ENCODE results near the gene PIP4K2C.
"Not testable (repeated sequence)": the region's sequence is repeated elsewhere in the genome, so short reads cannot be mapped to it uniquely, and the experiment has no call there.

Gene PIP4K2C

GRCh38 chr12:57583008-57583831 lies 7.8 kb upstream of the PIP4K2C start:
- H3K27me3 ChIP-seq, result 0 out of 2 replicates have a peak, but pooled peaks cover 8% of the 10 kb centered on the region
- H3K9me3 ChIP-seq, result no peaks in the 10 kb centered on the region
- H4K20me1 ChIP-seq, result no peaks in the 10 kb centered on the region
- no peak overlapping the region for H3K4me2 ChIP-seq
- H3K4me3 ChIP-seq, result no peak overlapping the region
- no peak for TF ChIP-seq Cebpa-rat (IDR thresholded peaks at IDR 0.05)
- no peak overlapping the region for H3K27ac ChIP-seq
- H3K4me1 ChIP-seq, result no peaks in the 10 kb centered on the region
- no peaks in the 10 kb centered on the region for H3K36me3 ChIP-seq
- no peak overlapping the region for H3K9ac ChIP-seq

- no peaks in the 10 kb centered on the region for H3K36me3 ChIP-seq
- H3K27me3 ChIP-seq, result 0 out of 2 replicates have a peak, but pooled peaks cover 8% of the 10 kb centered on the region
- H3K4me3 ChIP-seq, result no peak overlapping the region
- H3K27ac ChIP-seq, result no peak overlapping the region
- H4K20me1 ChIP-seq, result no peaks in the 10 kb centered on the region
- no peak overlapping the region for H3K9ac ChIP-seq
- no peak for TF ChIP-seq Cebpa-rat (IDR thresholded peaks at IDR 0.05)
- no peaks in the 10 kb centered on the region for H3K9me3 ChIP-seq
- no peaks in the 10 kb centered on the region for H3K4me1 ChIP-seq
- H3K4me2 ChIP-seq, result no peak overlapping the region
Measured at GRCh38 chr12:57584050-57584449, 6.9 kb upstream of the PIP4K2C start.

DNA sequence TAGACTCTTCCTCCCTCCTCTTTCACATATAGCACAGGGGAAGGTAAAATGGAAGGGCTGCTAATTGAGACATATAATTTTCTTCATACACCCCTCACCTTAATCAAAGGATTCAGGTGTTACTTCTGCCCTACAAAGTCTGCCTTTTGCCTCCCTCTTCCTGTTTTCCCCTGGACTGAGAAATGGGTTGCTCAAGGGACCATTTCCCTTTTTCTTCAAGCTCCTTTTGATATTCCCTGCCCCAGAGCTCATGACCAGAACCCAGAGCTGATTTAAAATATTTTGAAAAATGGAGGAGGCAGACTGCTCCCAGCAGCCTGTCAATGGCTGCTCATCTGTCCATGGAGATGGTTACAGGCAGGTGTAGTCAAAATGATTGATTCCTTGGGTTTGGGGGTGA lies 6.3 kb upstream of the PIP4K2C start:
- no peak overlapping the region for H3K4me3 ChIP-seq
- no peak overlapping the region for H3K4me2 ChIP-seq
- H3K27me3 ChIP-seq, result 0 out of 2 replicates have a peak, but pooled peaks cover 8% of the 10 kb centered on the region
- H3K4me1 ChIP-seq, result no peaks in the 10 kb centered on the region
- no peaks in the 10 kb centered on the region for H3K9me3 ChIP-seq
- no peak overlapping the region for H3K9ac ChIP-seq
- H4K20me1 ChIP-seq, result no peaks in the 10 kb centered on the region
- H3K36me3 ChIP-seq, result no peaks in the 10 kb centered on the region
- no peak overlapping the region for H3K27ac ChIP-seq
- TF ChIP-seq Cebpa-rat (IDR thresholded peaks at IDR 0.05), result no peak

GRCh38 chr12:57585156-57585555 lies 5.8 kb upstream of the PIP4K2C start:
- Histone ChIP-seq H3K4me2 (no peak overlapping the region), H3K36me3 (no peaks in the 10 kb centered on the region), H3K27ac (no peak overlapping the region), H3K27me3 (peaks cover 8% of the 10 kb centered on the region; the same call in 1 of the 2 replicates), H3K4me1 (peaks cover 1% of the 10 kb centered on the region), H3K4me3 (no peak overlapping the region), H4K20me1 (no peaks in the 10 kb centered on the region), H3K9me3 (no peaks in the 10 kb centered on the region), H3K9ac (no peak overlapping the region)
- no peak for TF ChIP-seq Cebpa-rat (IDR thresholded peaks at IDR 0.05)

GRCh38 chr12:57586128-57586527 lies 4.9 kb upstream of the PIP4K2C start:
- H3K4me3 ChIP-seq, result no peak overlapping the region
- no peaks in the 10 kb centered on the region for H4K20me1 ChIP-seq
- no peak overlapping the region for H3K9ac ChIP-seq
- no peaks in the 10 kb centered on the region; the same call in 1 of the 2 replicates for H3K9me3 ChIP-seq
- no peaks in the 10 kb centered on the region for H3K36me3 ChIP-seq
- H3K4me2 ChIP-seq, result no peak overlapping the region
- peaks cover 11% of the 10 kb centered on the region for H3K4me1 ChIP-seq
- no peak overlapping the region for H3K27ac ChIP-seq
- peaks cover 18% of the 10 kb centered on the region for H3K27me3 ChIP-seq
- no peak for TF ChIP-seq Cebpa-rat (IDR thresholded peaks at IDR 0.05)

DNA sequence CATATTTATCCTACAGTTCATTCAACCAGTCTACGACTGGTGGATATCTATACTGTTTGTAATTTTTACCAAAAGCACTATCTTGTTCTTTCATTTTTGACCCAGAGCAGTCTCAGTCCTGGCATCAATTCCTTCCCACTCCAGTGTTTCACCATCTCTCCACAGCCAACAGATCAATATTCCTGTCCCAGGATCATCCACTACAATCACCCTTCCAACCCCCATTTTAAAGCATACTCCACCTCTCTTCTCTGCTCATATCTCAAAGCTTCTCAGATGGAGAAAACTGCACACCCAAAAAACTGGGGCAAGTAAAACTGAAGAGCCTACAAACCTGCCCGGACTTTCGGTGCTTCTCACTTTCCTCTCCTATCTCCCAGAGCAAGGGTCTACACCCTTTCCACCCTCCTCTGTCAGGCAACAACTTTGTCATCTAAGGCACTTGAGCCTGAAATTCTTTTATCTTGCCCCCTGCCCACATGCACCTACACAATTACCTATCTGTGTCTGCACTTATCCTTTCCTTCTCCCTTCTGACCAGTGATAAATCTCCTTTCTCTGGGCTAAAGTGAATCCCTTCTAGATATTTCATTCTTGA lies 4.1 kb upstream of the PIP4K2C start:
- H3K9ac ChIP-seq, result no peak overlapping the region
- no peak overlapping the region for H3K4me2 ChIP-seq
- H3K4me3 ChIP-seq, result no peak overlapping the region
- no peaks in the 10 kb centered on the region for H3K36me3 ChIP-seq
- no peaks in the 10 kb centered on the region; the same call in 1 of the 2 replicates for H3K9me3 ChIP-seq
- H4K20me1 ChIP-seq, result no peaks in the 10 kb centered on the region
- peaks cover 26% of the 10 kb centered on the region for H3K27me3 ChIP-seq
- H3K4me1 ChIP-seq, result peaks cover 19% of the 10 kb centered on the region
- H3K27ac ChIP-seq, result no peak overlapping the region
- no peak for TF ChIP-seq Cebpa-rat (IDR thresholded peaks at IDR 0.05)

DNA sequence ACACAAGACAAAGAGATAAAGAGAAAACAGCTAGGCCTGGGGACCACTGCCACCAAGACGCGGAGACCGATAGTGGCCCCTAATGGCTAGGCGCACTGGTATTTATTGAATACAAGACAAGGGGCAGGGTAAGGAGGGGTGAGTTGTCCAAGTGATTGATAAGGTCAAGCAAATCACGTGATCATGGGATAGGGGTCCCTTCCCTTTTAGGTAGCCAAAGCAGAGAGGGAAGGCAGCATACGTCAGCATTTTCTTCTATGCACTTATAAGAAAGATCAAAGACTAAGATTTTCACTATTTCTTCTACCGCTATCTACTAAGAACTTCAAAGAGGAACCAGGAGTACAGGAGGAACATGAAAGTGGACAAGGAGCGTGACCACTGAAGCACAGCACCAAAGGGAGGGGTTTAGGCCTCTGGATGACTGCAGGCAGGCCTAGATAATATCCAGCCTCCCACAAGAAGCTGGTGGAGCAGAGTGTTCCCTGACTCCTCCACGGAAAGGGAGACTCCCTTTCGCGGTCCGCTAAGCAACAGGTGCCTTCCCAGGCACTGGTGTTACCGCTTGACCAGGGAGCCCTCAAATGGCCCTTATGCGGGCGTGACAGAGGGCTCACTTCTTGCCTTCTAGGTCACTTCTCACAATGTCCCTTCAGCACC lies 1.9 kb upstream of the PIP4K2C start:
- Histone ChIP-seq H3K27me3 (peaks cover 30% of the 10 kb centered on the region), H3K4me1 (peaks cover 21% of the 10 kb centered on the region)
- not testable (repeated sequence) for H3K4me3 ChIP-seq, H3K9ac ChIP-seq, H3K9me3 ChIP-seq, H4K20me1 ChIP-seq, H3K4me2 ChIP-seq, H3K27ac ChIP-seq, H3K36me3 ChIP-seq

- H4K20me1 ChIP-seq, result no peaks in the 10 kb centered on the region
- H3K27ac ChIP-seq, result no peak overlapping the region
- H3K4me2 ChIP-seq, result peak overlapping the region; percentile 97
- H3K4me3 ChIP-seq, result peak overlapping the region; percentile 74
- TF ChIP-seq Cebpa-rat (IDR thresholded peaks at IDR 0.05), result no peak
- peaks cover 3% of the 10 kb centered on the region; the same call in 1 of the 2 replicates for H3K36me3 ChIP-seq
- no peaks in the 10 kb centered on the region; the same call in 1 of the 2 replicates for H3K9me3 ChIP-seq
- H3K27me3 ChIP-seq, result peaks cover 22% of the 10 kb centered on the region
- H3K9ac ChIP-seq, result peak overlapping the region; percentile 69
- peaks cover 21% of the 10 kb centered on the region for H3K4me1 ChIP-seq
Measured at GRCh38 chr12:57590479-57590863, 521 bp upstream of the PIP4K2C start.

GRCh38 chr12:57591782-57592325 lies 862 bp downstream of the PIP4K2C start:
- H3K4me2 ChIP-seq, result peak overlapping the region; percentile 97
- TF ChIP-seq Cebpa-rat (IDR thresholded peaks at IDR 0.05), result no peak
- H3K9ac ChIP-seq, result no peak overlapping the region

More at GRCh38 chr12:57591782-57592325, 862 bp downstream of the PIP4K2C start:
- peaks cover 9% of the 10 kb centered on the region; the same call in 1 of the 2 replicates for H3K36me3 ChIP-seq
- H3K4me1 ChIP-seq, result peaks cover 21% of the 10 kb centered on the region
- H3K27ac ChIP-seq, result no peak overlapping the region
- no peaks in the 10 kb centered on the region for H4K20me1 ChIP-seq
- peaks cover 22% of the 10 kb centered on the region for H3K27me3 ChIP-seq
- H3K9me3 ChIP-seq, result no peaks in the 10 kb centered on the region; the same call in 1 of the 2 replicates
- H3K4me3 ChIP-seq, result peak overlapping the region; percentile 74
